HG03457 (cell line): ENCODE results near the gene PROB1.
A peak's percentile ranks its signal among the peaks of the same experiment; 100 is the strongest.
"Not testable (repeated sequence)": the region's sequence is repeated elsewhere in the genome, so short reads cannot be mapped to it uniquely, and the experiment has no call there.

Experiments used
- ATAC-seq: cut with Tn5 transposase; IDR thresholded peaks from one replicate; pipeline ENCODE4 v1.9.1; 2021; ENCODE audit warnings: moderate number of reproducible peaks; ENCODE audit not compliant: unreplicated experiment

The PROB1 gene

DNA sequence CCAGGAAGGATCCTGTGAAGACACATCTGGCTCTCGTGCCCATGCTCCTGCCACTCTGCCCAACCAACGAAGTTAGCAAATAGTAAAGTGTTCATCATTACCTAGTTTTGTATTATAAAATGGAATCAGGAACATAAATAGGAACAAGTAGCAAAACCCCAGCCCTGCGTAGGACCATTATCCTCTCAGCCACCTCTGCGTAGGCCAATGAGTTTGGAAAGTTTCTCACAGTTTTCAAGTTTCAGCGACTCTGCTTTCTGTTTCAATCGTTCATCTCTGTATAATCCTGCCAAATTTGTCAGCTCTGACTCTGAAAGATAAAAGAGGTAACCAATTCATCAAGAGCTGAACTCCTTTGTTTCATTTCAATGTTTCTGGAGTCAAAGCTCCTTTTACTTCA, 19.1 kb upstream of the PROB1 start:
- no peak for ATAC-seq

DNA sequence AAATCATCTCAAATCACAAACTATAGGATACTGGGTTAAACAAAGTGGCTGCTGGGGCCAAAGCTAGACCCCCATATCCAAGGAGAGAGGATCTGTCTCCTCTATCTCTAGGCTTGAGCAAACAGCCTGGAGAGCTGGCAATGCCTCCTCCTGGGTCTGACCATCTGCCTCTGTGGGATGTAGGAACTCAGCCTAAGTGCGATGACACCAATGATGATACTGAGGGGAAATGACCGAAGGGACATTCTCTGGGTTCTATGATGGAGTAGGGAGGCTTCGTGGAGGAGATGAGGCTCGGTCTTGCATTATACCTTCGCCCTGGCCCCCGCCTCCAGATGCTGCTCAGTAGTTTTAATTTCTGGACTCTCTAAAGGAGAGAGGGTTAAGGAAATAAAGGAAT, 18.2 kb upstream of the PROB1 start:
- no peak for ATAC-seq

DNA sequence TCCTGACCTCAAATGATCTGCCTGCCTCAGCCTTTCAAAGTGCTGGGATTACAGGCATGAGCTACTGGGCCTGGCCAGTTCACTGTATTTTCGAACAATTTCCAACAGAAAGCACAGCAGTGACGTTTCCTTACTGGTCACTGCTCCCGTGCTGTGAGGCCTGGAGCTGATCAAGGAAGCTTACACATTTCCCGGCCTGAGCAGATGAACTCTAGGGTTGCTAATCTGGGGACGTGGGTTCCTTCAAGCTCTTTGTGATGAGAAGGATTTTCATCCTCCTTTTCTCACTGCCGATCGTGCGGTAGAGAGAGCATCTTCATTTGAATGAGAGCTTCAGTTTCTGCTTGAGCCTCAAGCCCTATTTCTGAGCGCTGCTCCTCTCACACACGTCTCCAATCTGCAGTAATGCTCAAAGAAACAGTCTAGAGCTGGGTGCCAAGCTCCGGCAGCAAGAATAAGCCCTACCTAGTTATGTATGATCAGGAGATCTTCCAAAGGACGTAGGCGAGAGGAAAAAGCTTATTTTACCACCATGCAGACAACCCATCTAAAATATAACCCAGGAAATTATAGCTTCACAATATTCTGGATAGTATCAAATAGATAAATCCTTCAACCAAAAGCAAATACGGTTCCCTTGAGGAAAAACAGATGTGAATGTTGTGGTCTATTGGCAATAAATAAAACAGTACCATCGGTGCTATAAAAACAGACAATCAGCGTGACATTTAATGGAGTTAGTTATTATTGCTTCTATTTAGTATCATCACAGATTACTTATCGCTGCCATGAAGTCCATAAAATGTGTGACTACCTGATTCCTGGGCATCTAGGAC, 16.3 kb upstream of the PROB1 start:
- ATAC-seq, result no peak

DNA sequence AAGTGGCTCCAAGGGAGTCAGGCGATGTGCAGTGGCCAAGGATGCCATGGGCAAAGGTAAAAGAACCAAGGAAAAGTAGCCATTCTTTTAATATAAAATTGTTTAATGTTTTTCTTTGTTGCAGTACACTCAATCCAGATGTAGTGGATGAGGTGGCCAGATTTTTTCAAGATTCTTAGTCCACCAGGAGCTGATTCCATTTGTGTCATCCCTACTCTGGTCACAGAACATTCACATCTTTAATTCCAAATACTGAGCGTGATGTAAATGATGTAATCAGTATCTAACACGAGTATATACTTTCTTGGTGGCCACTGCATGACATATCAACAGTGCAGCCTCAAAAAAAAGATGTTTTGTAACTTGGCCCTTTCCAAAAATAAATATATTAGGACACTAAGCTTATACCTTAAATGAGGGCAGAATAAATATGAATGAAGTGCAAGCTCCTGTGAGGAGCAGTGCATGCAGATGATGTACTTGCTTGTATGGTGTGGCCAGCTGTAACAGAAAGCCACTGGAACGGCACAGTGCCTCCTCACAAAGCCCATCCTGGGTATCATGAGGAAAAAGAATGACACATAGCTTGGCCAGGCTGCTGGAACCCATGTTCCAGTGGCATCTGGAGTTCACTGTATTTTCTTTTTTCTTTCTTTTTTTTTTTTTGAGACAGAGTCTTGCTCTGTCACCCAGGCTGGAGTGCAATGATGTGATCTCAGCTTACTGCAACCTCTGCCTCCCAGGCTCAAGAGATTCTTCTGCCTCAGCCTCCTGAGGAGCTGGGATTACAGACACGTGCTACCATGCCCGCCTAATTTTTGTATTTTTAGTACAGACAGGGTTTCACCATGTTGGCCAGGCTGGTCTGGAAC, 15.5 kb upstream of the PROB1 start:
- ATAC-seq, result no peak

DNA sequence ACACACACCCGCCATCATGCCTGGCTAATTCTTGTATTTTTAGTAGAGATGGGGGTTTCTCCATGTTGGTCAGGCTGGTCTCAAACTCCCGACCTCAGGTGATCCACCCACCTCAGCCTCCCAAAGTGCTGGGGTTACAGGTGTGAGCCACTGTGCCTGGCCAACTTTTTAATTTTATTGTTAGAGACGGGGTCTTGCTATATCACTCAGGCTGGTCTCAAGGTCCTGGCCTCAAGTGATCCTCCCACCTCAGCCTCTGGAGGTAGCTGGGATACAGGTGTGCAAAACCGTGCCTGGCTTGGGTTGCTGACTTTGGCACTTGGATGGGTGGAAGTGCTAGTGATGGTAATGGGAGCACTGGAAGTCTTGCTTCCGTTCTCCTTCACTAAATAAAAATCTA, 14.2 kb upstream of the PROB1 start:
- not testable (repeated sequence) for ATAC-seq

DNA sequence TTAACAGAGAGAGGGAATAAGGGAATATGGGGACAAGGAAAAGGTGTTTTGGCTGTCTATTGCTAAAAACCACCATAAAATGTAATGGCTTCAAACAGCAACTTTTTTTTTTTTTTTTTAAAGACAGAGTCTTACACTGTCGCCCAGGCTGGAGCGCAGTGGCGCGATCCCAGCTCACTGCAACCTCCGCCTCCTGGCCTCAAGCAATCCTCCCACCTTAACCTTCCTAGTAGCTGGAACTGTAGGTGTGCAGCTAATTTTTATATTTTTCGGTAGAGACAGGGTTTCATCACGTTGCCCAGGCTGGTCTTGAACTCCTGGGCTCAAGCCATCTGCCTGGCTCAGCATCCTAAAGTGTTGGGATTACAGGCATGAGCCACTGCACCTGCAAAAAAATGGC, 13.3 kb upstream of the PROB1 start:
- ATAC-seq, result no peak

DNA sequence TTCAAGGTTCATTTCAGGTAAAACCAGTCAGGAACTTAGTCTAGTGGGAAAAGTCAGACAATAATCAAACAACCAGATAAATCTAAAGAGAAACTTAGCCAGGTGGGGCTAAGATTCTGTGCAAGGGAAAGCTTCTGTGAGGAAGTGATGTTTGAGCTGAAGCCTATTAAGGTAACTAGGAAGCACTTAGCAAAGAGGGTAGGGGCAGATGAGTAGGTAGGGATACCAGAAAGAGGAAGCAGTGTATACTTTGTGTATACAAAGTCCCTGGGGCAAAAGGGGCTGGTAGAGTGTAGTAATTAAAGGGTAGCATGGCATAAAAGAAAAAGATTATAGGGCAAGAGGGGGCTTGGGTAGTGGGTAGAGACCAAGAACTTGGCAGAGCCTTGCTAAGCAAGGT, 12.6 kb upstream of the PROB1 start:
- ATAC-seq, result no peak

DNA sequence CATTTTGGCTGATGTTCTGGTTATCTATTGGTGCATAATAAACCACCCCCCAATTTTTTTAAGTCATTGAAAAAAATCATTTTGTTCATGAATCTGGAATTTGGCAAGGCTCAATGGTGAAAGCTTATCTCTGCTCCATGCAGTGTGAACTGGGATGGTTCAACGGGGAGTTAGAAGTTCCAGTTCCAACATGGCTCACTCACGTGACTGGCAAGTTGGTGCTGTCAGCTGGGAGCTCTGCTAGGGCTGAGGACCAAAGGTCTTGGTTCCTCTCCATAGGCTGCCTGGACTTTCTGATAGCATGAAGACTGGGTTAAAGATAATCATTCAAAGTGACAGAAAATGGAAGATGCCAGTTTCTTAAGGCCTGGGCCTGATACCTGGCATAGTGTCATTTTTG, 12.1 kb upstream of the PROB1 start:
- ATAC-seq, result no peak

DNA sequence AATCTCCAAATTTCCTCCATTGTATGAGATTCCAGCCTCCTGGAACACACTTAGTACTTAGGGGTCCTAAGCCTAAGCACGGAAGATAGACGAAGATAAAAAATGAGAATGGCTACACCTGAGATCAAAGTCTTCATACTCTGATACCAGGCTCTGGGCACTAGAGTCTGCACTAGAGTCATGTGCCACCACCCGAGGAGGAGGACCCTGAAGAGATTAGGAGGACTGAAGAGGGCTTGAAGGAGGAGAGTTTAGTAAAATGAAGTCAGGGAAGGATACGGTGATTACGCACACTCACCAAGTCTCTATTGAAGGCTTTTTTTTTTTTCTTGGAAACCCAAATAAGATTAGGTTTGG, 9.6 kb upstream of the PROB1 start:
- no peak for ATAC-seq

DNA sequence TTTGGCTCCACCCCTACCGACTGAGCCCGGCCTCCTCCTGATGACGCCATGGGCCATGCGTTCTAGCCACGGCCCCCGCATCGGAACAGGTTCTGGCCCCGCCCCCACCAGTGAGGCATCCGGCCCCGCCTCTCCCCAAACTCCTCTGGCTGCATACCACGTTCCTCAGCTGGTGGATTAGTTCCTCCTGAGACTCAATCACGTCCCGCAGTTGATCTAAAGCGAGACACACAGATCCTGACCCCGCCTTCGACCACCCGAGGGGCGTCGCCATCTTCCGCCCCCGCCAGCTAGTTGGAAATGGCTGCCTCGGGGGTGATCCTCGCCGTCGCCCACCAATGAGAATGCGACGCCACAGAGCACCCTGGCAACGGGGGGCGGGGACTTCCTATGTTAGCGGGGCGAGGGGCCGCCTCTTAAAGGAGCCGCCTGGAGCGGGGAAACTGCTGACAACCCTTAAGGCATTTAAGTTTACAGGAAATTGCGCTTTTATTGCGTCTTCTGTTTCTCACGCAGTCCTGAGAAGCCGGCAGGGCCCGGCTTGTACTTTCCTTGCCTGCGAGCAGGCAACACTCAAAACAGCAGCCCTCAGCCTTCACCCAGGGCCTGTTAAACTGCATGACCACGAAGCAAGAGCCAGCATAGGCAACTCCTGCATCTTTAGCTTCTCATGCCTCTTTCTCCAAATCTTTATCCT, 9.0 kb upstream of the PROB1 start, which contains the start of gene SPATA24:
TSS of gene SPATA24 (minus strand) at position 303 of the 697 bp plus-strand sequence. CDS start at position 274, 29 bp downstream.
- peak; percentile 60 for ATAC-seq

DNA sequence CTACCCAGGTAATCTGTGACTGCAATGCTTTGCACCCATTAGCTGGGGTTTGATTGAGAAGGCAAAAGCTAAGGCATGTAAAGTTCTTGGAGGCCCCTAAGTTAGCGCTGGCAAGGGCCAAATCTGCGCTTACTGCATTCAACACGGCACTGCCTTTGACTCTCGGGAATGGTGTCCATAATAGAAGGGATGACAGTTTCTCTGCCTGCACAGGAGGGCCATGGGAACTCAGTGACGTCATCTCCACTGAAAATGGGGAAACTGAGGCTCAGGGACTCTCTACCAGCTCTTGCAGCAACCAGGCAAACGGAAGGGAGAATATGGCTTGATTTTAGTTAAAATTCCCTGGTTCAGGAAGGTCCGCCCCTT, 8.5 kb upstream of the PROB1 start:
- peak; percentile 1 for ATAC-seq

DNA sequence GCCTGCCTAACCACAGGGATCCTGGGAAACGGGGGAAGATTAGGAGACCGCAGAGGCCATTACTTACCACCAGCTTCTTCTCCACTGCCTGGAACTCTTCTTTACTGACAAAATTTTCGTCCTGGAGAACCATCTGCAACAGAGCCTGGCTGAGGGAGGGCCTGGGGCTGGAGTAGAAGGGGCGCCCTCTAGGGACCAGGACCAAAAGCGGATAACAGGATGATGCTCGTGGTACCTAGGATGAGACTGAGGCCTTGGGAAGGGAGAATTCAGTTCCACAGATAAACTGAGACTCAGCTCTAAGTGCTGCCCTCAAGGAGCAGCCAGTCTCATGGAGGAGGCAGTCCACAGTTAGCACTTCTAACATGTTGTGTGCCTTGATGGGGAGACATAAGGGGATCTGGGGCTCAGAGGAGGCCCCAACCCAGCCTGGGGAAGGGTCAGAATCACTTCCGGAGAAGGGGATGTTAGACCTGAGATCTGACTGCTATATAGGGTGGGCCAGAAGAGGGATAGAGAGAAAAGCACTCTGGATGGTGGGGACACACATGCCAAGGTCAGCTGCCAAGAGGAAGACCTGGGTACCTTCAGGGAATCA, 7.8 kb upstream of the PROB1 start:
- no peak for ATAC-seq

DNA sequence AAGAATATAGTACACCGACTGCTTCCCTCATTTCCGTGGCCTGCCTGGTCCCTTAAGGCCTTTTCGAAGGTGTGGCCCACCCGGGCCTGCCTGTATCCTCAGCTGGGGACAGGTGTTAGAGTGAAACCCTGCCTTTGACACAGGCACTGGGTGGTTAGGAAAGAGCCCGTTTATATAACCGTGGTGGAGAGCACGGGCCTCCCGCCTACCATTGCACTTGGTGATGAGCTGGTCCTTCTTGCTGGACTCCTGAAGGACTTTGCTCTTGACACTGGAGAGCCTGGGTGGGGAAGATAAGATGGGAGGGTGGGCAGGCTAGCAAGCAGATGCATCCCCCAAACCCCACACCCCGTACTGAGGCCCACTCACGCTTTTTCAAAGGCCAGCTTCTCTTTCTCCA, 6.6 kb upstream of the PROB1 start:
- no peak for ATAC-seq

DNA sequence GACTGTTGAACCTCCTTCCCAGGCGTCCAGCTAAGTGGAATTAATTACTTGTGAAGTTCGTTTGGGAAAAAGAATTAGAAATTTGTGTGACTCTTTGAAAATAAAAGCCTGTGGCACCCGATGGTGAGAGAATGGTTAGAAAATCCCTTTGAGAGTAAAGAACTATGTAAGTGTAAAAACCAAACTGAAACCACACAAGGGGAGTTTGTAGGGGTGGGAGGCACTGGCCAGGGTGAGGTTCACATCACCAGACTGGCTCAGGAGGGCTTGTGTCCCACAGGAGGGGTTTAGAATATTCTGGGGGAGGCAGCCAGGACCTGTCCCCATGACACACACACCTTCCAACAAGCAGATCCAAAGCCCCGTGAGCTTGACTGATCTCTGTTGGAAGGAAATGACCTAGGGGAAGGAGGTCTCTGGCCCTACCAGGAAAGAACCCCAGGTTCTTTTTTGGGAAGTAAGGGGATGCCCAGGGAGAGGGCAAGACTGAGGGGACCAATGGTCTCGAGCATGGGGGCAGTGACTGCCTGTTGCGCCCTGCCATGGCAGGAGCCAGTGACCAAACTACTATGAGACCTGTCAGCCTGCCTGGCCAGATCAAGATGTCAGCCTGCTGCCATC, 4.7 kb upstream of the PROB1 start:
- no peak for ATAC-seq

DNA sequence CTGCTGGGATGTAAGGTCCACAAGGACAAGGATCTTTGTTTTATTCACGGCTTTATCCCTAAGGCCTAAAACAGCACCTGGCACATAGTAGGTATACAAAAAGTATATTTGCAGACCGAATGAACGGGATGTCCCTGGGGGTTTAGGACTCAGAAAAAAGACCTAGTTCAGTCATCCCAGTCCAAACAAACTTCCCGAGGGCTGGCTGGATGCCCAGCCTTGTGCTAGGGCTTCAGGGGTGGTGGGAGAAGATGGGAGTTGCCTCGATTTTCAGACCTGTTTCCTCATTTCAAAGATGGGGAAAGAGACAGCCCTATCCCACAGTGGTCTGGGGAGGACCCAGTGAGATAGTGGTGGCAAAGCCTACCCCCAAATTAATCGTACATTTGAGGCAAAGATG, 3.0 kb upstream of the PROB1 start:
- no peak for ATAC-seq

DNA sequence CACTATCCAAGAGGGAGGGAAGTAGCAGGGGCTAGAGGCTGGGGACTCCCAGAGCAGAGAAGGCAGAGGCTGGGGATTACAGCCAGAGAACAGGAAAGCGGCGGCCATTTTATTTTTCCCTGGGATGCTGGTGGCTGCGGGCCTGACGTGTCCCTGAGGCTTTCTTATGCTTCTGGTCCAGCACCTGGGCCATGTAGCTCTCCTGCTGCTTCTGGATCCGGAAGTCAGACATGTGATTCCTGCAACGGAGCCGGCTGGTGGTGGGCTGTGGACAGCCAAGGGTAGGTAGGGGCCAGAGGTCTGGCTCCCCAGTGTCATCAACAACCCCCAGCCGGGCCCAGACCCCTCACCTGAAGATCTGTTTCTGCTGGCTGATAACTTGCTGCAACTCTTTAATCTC, 1.8 kb upstream of the PROB1 start:
- no peak for ATAC-seq

DNA sequence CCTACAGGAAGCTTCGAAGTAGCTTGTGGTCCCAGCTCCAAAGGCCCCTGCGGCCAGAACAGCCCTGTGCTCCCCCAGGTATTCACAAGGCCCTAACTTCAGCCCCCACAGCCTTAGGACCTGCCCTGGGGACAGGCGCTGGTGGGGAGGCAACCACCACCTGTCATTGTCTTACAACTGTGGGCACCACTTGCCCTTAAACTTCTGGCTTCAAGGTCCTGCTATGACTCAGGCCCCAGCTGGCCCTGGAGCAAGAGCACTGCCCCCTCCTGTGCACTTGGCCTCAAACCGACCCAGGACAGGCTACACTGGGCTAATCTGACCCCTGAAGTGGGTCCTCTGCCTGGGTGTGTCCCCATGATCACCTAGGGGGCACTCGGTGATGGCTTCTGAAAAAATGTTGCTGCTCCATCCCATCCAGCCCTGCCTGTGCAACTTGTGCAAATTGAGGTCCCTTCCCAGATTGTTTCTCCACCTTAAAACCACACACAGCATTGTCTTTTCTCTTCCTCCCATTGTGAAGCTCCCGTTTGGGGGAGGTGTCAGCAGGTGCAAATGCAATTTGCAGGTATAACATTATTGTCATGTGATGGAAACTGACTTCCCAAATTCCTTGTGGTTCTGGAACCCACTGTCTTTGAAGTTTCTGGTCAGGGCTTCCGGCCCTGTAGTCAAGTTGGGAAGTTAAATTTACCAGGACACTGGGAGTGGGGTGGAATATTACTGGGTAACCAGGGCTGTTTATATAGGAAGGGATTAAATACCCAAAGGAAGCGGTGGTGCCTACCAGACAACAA, 1.1 kb upstream of the PROB1 start:
- ATAC-seq, result no peak

DNA sequence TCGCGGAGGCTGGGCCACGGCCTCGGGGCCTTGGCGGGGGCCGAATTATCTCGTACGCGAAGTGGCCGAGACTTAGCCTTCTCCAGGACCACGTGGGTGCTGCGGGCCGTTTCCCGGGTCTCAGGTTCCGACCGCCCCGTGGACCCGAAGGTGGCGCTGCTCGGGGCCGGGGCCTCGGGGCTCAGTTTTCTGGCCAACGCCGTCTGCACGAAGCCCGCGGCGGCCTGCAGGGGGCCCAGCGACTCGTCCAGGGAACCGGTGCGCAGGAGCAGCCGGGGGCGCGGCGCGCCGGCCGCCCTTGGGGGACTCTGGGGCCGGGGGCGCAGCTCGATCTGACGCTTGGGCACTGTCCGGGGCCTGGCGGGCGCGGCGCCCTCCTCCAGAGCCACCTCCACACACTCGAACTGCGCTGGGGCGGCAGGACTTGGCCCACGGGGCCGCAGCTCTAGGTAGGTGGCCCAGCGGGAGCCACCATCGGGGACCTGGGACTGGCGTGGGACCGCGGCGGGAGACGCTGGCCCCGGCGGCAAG, 716 bp downstream of the PROB1 start:
- no peak for ATAC-seq

DNA sequence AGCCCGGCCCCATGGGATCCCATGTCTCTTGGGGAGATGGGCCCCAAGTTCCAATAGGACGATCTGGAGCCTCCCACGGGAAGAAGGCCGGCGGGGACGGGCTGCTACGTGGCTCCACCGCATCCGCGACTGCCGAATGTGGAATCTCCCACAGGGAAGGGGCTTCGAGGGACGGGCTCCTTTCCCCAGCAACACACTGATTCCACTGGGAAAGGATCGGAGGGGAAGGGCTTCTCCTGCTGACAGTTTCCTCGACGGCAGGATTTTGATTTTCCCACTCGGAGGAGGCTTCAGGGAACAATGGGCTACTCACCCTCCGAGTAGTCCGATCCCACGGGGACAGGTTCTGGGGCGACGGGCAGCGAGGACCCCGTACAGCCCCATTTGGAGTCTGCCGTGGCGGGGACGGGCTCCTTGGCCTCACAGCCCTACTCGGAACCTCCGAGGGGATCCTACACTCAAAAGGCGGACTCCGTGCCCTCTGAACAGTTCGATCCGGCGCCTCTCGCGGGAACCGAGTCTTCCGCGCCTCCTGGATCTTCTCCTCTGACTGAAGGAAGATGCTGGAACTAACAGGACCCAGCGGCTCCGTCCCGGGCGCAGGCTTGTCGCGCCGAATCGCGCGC, 1.3 kb downstream of the PROB1 start:
- ATAC-seq, result no peak
